ENCODE measurements around the gene CARNS1. TPM values are rescaled to one million over a fixed set of nuclear protein-coding genes. Genes with fewer than 3 reads are reported as not detected.

The CARNS1 gene
- total RNA-seq, 1 experiment from 2014 or later: 1.1 TPM

DNA sequence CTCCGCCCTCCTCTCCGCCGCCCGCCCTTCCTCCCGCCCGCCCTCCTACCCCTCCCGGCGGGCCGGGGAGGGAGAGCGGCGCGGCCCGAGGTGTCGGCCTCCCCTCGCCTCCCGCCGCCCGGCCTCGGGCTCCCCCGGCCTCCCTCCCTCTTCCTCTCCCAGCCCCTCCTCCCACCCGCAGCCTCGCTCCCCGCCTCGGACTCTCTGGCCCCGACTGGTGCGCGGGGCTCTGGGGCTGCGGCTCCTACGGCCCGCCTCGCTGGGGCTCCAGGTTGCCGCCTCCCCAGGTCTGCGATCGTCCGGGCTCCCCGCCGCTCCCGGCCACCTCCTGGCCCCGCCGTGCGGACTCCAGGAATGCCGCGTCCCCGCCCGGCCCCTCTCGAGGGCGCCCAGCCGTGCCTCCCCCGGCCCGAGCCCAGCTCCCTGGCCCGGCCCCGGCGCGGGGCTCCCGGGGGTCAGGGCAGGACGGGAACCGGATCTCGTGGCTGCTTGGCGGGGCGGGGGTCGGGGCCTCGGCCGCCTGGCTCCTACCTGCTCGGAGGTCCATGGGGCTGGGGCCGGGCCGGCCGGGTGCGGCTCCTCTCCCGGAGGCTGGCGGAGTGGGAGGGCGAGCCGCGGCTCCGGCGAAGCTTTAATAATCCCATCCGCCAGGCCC, 42.4 kb upstream of the CARNS1 start, which contains the start of gene CLCF1:
Gene CLCF1 (minus strand): TSS at position 606 of the 655 bp plus-strand sequence. CDS start 59 bp downstream, at position 547.
- Histone ChIP-seq H2BK120ac (ENCODE audit: low read depth, low read length, poor library complexity, severe bottlenecking) (no peak within 1 kb of the TSS), H3T11ph (ENCODE audit: low read length) (no peak within 1 kb of the TSS), H2AFZ (ENCODE audit: low read length) (no peak within 1 kb of the TSS), H3K4me1 (ENCODE audit: insufficient read depth, low read length) (peaks cover 7% of the 10 kb centered on the region; the same call in 1 of the 2 replicates), H2AK5ac (ENCODE audit: insufficient read length, low read length) (no peak within 1 kb of the TSS), H3K14ac (ENCODE audit: insufficient read depth, low read length) (no peak within 1 kb of the TSS), H3K4me2 (ENCODE audit: insufficient read depth, insufficient read length, low read length) (peak within 1 kb of the TSS; percentile 88), H3K9ac (ENCODE audit: extremely low read depth, insufficient read length, low read length) (no peak within 1 kb of the TSS), H2BK20ac (ENCODE audit: low read depth, low read length, poor library complexity, severe bottlenecking) (no peak within 1 kb of the TSS), H3K4ac (ENCODE audit: low read depth, low read length) (no peak within 1 kb of the TSS), H3K27ac (ENCODE audit: insufficient read length, low read depth, low read length) (no peak within 1 kb of the TSS), H4K8ac (replicated peaks; ENCODE audit: insufficient read length, low read depth, low read length) (no peak within 1 kb of the TSS), H3K79me1 (ENCODE audit: insufficient read depth, low read depth, low read length, poor library complexity, severe bottlenecking) (no peaks in the 10 kb centered on the region), H3K27me3 (ENCODE audit: insufficient read depth, low read length) (peaks cover 10% of the 10 kb centered on the region; the same call in 1 of the 2 replicates), H3K9me3 (ENCODE audit: control insufficient read depth, low read depth, low read length) (no peaks in the 10 kb centered on the region), H4K20me1 (ENCODE audit: control insufficient read depth, insufficient read depth, insufficient read length) (no peaks in the 10 kb centered on the region), H2BK12ac (ENCODE audit: insufficient read length, low read depth, low read length) (no peak within 1 kb of the TSS), H3K79me2 (ENCODE audit: insufficient read depth, low read length) (no peaks in the 10 kb centered on the region), H2BK5ac (ENCODE audit: insufficient read length, low read length) (no peak within 1 kb of the TSS), H4K91ac (ENCODE audit: insufficient read length, low read depth, low read length) (no peak within 1 kb of the TSS), H3K23me2 (ENCODE audit: insufficient read length, low read depth, low read length, poor library complexity, severe bottlenecking) (peaks cover 30% of the 10 kb centered on the region), H4K5ac (ENCODE audit: insufficient read length, low read depth, low read length) (no peak within 1 kb of the TSS), H3K23ac (ENCODE audit: insufficient read length, low read depth, low read length) (no peak within 1 kb of the TSS), H2BK15ac (ENCODE audit: low read depth, low read length) (no peak within 1 kb of the TSS), H3K56ac (ENCODE audit: insufficient read length, low read depth, low read length) (no peak within 1 kb of the TSS), H3K18ac (ENCODE audit: insufficient read length, low read depth, low read length) (no peak within 1 kb of the TSS)
- Mint-ChIP-seq H3K4me3 (peak within 1 kb of the TSS; percentile 74 to 91), H3K4me1 (peaks cover 49 to 56% of the 10 kb centered on the region in 2 experiments), H3K36me3 (ENCODE audit: insufficient read depth in 1 of 3, low read depth in 3 of 3) (no peaks in the 10 kb centered on the region; a peak in 1 of 7 replicates), H3K9me3 (no peaks in the 10 kb centered on the region; a peak in 2 of 5 replicates), H3K27me3 (ENCODE audit: low read depth) (peaks cover 84% of the 10 kb centered on the region), H3K27ac (0 out of 7 replicates have a peak within 1 kb of the TSS, but pooled peaks of 1 of the 3 experiments have one; percentile 52)
- no peak for TF ChIP-seq CTCF (conservative IDR thresholded peaks at IDR 0.05)
- no peak for DNase-seq
- WGBS (ENCODE audit: extremely low coverage, insufficient read length, low lambda C conversion rate): no CpG with 5 or more reads among the region's 76 CpGs
